GM18907 (cell line): Measurements from ENCODE around the gene TMC5.

Source experiments
- ATAC-seq: cut with Tn5 transposase; IDR thresholded peaks from one replicate; pipeline ENCODE4 v1.9.1; 2021; ENCODE audit warnings: mild to moderate bottlenecking, moderate library complexity; ENCODE audit not compliant: unreplicated experiment

TMC5 gene

GRCh38 chr16:19450186-19450585, 32.5 kb downstream of the TMC5 start:
- ATAC-seq = no peak

- no peak for ATAC-seq
Observed at GRCh38 chr16:19458722-19459379, 41.2 kb downstream of the TMC5 start.

- ATAC-seq = no peak
Observed at GRCh38 chr16:19460397-19460796, 42.7 kb downstream of the TMC5 start.

GRCh38 chr16:19463468-19464315, 46.0 kb downstream of the TMC5 start:
- no peak for ATAC-seq

- ATAC-seq = no peak
Observed at GRCh38 chr16:19468300-19468699, 50.6 kb downstream of the TMC5 start.

- no peak for ATAC-seq
Observed at GRCh38 chr16:19472482-19472881, 54.8 kb downstream of the TMC5 start.

GRCh38 chr16:19474617-19475016, 56.9 kb downstream of the TMC5 start:
- ATAC-seq = no peak

- no peak for ATAC-seq
Observed at GRCh38 chr16:19478505-19478904, 60.8 kb downstream of the TMC5 start.

- ATAC-seq = no peak
Observed at GRCh38 chr16:19479302-19479721, 61.6 kb downstream of the TMC5 start.

- ATAC-seq = no peak
Observed at GRCh38 chr16:19481296-19481695, 63.6 kb downstream of the TMC5 start.

GRCh38 chr16:19481769-19482168, 64.1 kb downstream of the TMC5 start:
- no peak for ATAC-seq

GRCh38 chr16:19482291-19482690, 64.6 kb downstream of the TMC5 start:
- no peak for ATAC-seq

GRCh38 chr16:19484096-19484495, 66.4 kb downstream of the TMC5 start:
- no peak for ATAC-seq

- ATAC-seq = no peak
Observed at GRCh38 chr16:19485611-19486010, 67.9 kb downstream of the TMC5 start.

- no peak for ATAC-seq
Observed at GRCh38 chr16:19486051-19486450, 68.4 kb downstream of the TMC5 start.

GRCh38 chr16:19486750-19487325, 69.2 kb downstream of the TMC5 start:
- ATAC-seq = no peak

- ATAC-seq = no peak
Observed at GRCh38 chr16:19488213-19488640, 70.5 kb downstream of the TMC5 start.

GRCh38 chr16:19490619-19491018, 72.9 kb downstream of the TMC5 start:
- no peak for ATAC-seq

GRCh38 chr16:19497176-19497575, 79.5 kb downstream of the TMC5 start:
- no peak for ATAC-seq

GRCh38 chr16:19499006-19499405, 81.3 kb downstream of the TMC5 start:
- ATAC-seq = no peak

GRCh38 chr16:19499481-19499880, 81.8 kb downstream of the TMC5 start:
- ATAC-seq = no peak
